ENCODE measurements around the gene TMEM123. TPM values are rescaled to one million over a fixed set of nuclear protein-coding genes. Genes with fewer than 3 reads are reported as not detected.

Gene TMEM123
- polyA plus RNA-seq, 3 donors, result 68.7 to 368 (median 263) TPM

DNA sequence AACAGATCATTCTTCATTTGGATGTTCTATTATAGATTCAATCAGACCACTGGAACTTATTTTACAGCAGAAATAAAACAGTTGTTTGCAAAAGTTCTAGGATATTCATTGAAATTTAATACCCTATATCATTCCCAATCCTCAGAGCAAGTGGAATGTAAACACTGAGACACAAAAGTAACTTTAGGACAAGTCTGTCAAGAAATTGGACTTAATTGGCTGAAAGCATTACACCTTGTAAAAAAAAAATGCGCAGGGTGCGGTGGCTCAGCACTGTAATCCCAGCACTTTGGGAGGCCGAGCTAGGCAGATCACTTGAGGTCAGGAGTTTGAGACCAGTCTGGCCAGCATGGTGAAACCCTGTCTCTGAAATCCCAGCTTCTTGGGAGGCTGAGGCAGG is 29.9 kb upstream of the TMEM123 start:
- Mint-ChIP-seq H3K4me1 (peaks cover 2% of the 10 kb centered on the region), H3K9me3 (peaks cover 0 to 4% (median 0%) of the 10 kb centered on the region in 7 donors), H3K27ac (no peak overlapping the region), H3K27me3 (ENCODE audit: low read depth in 3 of 3) (peaks cover 0 to 3% (median 0%) of the 10 kb centered on the region in 3 donors), H3K4me3 (no peak overlapping the region), H3K36me3 (no peaks in the 10 kb centered on the region)
- intact Hi-C loops (cut with micrococcal nuclease), result no loop called here
- DNase-seq, result no peak
- Histone ChIP-seq H2AFZ (ENCODE audit: insufficient read depth, low read depth, low read length, poor library complexity, severe bottlenecking) (no peak overlapping the region), H3K27me3 (ENCODE audit: control insufficient read depth in 2 of 2, insufficient read depth in 2 of 2, low read length in 2 of 2) (no peaks in the 10 kb centered on the region), H3K9me3 (replicated peaks in 1 of 2; ENCODE audit: control insufficient read depth in 1 of 2, insufficient read depth in 1 of 2, low read length in 2 of 2) (no peaks in the 10 kb centered on the region), H3K4me2 (replicated peaks; ENCODE audit: extremely low read depth, low read length, poor library complexity, severe bottlenecking) (no peak overlapping the region), H3K27ac (ENCODE audit: low read depth in 1 of 2, low read length in 2 of 2) (no peak overlapping the region), H3K36me3 (replicated peaks in 1 of 2; ENCODE audit: control insufficient read depth in 1 of 2, insufficient read depth in 2 of 2, low read length in 2 of 2) (no peaks in the 10 kb centered on the region), H3K79me2 (ENCODE audit: insufficient read depth, low read length) (no peaks in the 10 kb centered on the region), H4K20me1 (ENCODE audit: insufficient read depth, low read length) (no peaks in the 10 kb centered on the region), H3K4me3 (replicated peaks in 1 of 3; ENCODE audit: low read depth in 2 of 3, low read length in 3 of 3) (no peak overlapping the region), H3K4me1 (ENCODE audit: control insufficient read depth in 1 of 2, insufficient read depth in 2 of 2, low read length in 2 of 2) (no peaks in the 10 kb centered on the region), H3K9ac (ENCODE audit: insufficient read depth, low read length, poor library complexity, severe bottlenecking) (no peak overlapping the region)
- TF ChIP-seq, protein P1, sequence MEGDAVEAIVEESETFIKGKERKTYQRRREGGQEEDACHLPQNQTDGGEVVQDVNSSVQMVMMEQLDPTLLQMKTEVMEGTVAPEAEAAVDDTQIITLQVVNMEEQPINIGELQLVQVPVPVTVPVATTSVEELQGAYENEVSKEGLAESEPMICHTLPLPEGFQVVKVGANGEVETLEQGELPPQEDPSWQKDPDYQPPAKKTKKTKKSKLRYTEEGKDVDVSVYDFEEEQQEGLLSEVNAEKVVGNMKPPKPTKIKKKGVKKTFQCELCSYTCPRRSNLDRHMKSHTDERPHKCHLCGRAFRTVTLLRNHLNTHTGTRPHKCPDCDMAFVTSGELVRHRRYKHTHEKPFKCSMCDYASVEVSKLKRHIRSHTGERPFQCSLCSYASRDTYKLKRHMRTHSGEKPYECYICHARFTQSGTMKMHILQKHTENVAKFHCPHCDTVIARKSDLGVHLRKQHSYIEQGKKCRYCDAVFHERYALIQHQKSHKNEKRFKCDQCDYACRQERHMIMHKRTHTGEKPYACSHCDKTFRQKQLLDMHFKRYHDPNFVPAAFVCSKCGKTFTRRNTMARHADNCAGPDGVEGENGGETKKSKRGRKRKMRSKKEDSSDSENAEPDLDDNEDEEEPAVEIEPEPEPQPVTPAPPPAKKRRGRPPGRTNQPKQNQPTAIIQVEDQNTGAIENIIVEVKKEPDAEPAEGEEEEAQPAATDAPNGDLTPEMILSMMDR (IDR thresholded peaks at IDR 0.05), result no peak
- WGBS (ENCODE audit: insufficient coverage), result 100% methylated on average over 2 of the region's 3 CpGs

DNA sequence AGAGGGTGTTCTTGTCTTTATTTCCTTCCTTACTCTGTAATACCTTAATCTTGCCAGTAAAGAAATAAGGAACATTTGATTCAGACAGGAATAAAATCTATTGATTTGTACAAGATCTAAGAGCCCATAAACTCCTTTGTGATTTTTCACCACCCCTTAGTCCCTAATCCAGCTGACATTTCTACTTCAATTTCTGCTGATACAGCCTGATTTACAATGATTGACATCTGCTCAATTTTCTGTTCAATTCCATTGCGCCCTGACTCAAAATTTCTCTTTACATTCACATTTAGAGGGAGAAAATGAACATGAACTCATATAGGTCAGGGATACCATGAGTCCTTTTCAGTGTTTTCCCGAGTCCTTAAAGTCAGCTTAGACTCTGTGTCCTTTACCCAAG is 27.2 kb upstream of the TMEM123 start:
- no peaks in the 10 kb centered on the region for H3K36me3 Mint-ChIP-seq
- TF ChIP-seq, protein P1 (IDR thresholded peaks at IDR 0.05), result no peak

More for the DNA sequence above, 27.2 kb upstream of the TMEM123 start:
- Histone ChIP-seq H3K27ac (ENCODE audit: low read depth in 1 of 2, low read length in 2 of 2) (no peak overlapping the region), H3K4me2 (replicated peaks; ENCODE audit: extremely low read depth, low read length, poor library complexity, severe bottlenecking) (no peak overlapping the region), H3K4me3 (replicated peaks in 1 of 3; ENCODE audit: low read depth in 2 of 3, low read length in 3 of 3) (no peak overlapping the region), H3K4me1 (ENCODE audit: control insufficient read depth in 1 of 2, insufficient read depth in 2 of 2, low read length in 2 of 2) (no peaks in the 10 kb centered on the region), H3K9ac (ENCODE audit: insufficient read depth, low read length, poor library complexity, severe bottlenecking) (no peak overlapping the region), H2AFZ (ENCODE audit: insufficient read depth, low read depth, low read length, poor library complexity, severe bottlenecking) (no peak overlapping the region), H3K9me3 (replicated peaks in 1 of 2; ENCODE audit: control insufficient read depth in 1 of 2, insufficient read depth in 1 of 2, low read length in 2 of 2) (no peaks in the 10 kb centered on the region), H4K20me1 (ENCODE audit: insufficient read depth, low read length) (no peaks in the 10 kb centered on the region), H3K79me2 (ENCODE audit: insufficient read depth, low read length) (no peaks in the 10 kb centered on the region), H3K36me3 (replicated peaks in 1 of 2; ENCODE audit: control insufficient read depth in 1 of 2, insufficient read depth in 2 of 2, low read length in 2 of 2) (no peaks in the 10 kb centered on the region), H3K27me3 (ENCODE audit: control insufficient read depth in 2 of 2, insufficient read depth in 2 of 2, low read length in 2 of 2) (no peaks in the 10 kb centered on the region)
- Mint-ChIP-seq H3K4me1 (peaks cover 4% of the 10 kb centered on the region), H3K27me3 (ENCODE audit: low read depth in 3 of 3) (peaks cover 0 to 3% (median 0%) of the 10 kb centered on the region in 3 donors), H3K9me3 (no peaks in the 10 kb centered on the region), H3K27ac (no peak overlapping the region), H3K4me3 (no peak overlapping the region)
- no peak for DNase-seq
- WGBS (ENCODE audit: insufficient coverage), result 100% methylated on average over 1 of the region's 2 CpGs
- intact Hi-C loops (cut with micrococcal nuclease), result no loop called here

Data from CD14-positive monocyte (primary cell).